Islet of Langerhans (tissue), 1 donor: ENCODE data around the gene CLBA1.
"Not testable (repeated sequence)": the region's sequence is repeated elsewhere in the genome, so short reads cannot be mapped to it uniquely, and the experiment has no call there.

Source experiments
- FAIRE-seq: peaks from one replicate; lab custom pipeline; 2011; peaks lifted over from hg19 to GRCh38; lab: Jason Lieb, UNC

The CLBA1 gene

DNA sequence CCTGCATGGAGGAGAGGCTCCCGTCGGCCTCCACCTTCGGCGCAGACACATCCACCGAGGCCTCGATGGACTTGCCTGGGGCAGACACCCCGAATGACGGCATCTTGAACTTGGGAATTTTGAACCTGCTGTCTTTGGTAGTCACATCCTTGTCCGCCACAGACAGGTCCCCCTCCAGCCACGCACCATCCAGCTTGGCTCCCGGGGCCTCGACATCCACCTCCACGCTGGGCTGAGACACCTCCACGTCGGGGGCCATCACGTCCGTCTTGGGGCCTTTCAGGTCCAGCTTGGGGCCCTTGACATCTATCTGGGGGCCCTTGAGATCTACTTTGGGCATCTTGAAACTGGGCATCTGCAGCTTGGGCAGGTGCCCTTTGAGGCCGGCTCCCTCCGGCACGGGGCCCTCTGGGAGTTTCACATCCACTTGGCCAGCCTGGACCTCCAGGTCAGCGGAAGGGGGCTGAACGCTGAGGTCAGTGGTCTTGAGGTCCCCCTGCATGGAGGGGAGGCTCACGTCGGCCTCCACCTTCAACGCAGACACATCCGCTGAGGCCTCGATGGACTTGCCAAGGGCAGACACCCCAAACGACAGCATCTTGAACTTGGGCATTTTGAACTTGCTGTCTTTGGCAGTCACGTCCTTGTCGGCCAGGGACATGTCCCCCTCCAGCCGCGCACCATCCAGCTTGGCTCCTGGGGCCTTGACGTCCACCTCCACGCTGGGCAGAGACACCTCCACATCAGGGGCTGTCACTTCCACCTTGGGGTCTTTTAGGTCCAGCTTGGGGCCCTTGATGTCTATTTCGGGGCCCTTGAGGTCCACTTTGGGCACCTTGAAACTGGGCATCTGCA is 37.5 kb upstream of the CLBA1 start:
- FAIRE-seq, result not testable (repeated sequence)

DNA sequence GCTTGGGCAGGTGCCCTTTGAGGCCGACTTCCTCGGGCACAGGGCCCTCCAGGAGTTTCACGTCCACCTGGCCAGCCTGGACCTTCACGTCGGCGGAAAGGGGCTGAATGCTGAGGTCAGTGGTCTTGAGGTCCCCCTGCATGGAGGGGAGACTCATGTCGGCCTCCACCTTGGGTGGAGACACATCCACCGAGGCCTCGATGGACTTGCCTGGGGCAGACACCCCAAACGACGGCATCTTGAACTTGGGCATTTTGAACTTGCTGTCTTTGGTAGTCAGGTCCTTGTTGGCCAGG is 36.9 kb upstream of the CLBA1 start:
- FAIRE-seq, result no peak

DNA sequence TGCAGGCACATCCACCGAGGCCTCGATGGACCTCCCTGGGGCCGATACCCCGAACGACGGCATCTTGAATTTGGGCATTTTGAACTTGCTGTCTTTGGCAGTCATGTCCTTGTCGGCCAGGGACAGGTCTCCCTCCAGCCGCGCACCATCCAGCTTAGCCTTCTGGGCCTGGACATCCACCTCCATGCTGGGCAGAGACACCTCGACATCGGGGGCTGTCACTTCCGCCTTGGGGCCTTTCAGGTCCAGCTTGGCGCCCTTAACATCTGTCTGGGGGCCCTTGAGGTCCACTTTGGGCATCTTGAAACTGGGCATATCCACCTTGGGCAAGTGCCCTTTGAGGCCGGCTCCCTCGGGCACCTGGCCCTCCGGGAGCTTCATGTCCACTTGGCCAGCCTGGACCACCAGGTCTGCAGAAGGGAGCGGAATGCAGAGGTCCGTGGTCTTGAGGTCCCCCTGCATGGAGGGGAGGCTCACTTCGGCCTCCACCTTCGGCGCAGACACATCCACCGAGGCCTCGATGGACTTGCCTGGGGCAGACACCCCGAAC is 36.1 kb upstream of the CLBA1 start:
- not testable (repeated sequence) for FAIRE-seq

DNA sequence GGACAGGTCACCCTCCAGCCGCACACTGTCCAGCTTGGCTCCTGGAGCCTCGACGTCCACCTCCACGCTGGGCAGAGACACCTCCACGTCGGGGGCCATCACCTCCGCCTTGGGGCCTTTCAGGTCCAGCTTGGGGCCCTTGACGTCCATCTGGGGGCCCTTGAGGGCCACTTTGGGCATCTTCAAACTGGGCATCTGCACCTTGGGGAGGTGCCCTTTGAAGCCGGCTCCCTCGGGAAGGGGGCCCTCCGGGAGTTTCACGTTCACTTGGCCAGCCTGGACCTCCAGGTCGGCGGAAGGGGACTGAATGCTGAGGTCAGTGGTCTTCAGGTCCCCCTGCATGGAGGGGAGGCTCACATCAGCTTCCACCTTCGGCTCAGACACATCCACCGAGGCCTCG is 35.6 kb upstream of the CLBA1 start:
- FAIRE-seq, result no peak

DNA sequence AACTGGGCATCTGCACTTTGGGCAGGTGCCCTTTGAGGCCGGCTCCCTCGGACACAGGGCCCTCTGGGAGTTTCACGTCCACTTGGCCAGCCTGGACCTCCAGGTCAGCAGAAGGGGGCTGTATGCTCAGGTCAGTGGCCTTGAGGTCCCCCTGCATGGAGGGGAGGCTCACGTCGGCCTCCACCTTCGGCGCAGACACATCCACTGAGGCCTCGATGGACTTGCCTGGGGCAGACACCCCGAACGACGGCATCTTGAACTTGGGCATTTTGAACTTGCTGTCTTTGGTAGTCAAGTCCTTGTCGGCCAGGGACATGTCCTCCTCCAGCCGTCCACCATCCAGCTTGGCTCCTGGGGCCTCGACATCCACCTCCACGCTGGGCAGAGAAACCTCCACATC is 34.9 kb upstream of the CLBA1 start:
- FAIRE-seq, result not testable (repeated sequence)

DNA sequence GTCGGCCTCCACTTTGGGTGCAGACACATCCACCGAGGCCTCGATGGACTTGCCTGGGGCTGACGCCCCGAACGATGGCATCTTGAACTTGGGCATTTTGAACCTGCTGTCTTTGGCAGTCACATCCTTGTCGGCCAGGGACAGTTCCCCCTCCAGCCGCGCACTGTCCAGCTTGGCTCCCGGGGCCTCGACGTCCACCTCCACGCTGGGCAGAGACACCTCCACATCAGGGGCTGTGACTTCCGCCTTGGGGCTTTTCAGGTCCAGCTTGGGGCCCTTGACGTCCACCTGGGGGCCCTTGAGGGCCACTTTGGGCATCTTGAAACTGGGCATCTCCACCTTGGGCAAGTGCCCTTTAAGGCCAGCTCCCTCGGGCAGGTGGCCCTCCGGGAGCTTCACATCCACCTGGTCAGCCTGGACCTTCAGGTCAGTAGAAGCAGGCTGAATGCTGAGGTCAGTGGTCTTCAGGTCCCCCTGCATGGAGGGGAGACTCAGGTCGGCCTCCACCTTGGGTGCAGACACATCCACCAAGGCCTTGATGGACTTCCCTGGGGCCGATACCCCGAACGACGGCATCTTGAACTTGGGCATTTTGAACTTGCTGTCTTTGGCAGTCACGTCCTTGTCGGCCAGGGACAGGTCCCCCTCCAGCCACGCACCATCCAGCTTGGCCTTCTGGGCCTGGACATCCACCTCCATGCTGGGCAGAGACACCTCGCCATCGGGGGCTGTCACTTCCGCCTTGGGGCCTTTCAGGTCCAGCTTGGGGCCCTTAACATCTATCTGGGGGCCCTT is 33.5 kb upstream of the CLBA1 start:
- FAIRE-seq, result not testable (repeated sequence)

DNA sequence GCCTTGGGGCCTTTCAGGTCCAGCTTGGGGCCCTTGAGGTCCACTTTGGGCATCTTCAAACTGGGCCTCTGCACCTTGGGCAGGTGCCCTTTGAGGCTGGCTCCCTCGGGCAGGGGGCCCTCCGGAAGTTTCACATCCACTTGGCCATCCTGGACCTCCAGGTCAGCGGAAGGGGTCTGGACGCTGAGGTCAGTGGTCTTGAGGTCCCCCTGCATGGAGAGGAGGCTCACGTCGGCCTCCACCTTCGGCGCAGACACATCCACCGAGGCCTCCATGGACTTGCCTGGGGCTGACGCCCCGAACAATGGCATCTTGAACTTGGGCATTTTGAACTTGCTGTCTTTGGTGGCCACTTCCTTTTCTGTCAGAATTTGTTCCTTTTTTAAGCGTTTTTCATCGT is 32.5 kb upstream of the CLBA1 start:
- no peak for FAIRE-seq

DNA sequence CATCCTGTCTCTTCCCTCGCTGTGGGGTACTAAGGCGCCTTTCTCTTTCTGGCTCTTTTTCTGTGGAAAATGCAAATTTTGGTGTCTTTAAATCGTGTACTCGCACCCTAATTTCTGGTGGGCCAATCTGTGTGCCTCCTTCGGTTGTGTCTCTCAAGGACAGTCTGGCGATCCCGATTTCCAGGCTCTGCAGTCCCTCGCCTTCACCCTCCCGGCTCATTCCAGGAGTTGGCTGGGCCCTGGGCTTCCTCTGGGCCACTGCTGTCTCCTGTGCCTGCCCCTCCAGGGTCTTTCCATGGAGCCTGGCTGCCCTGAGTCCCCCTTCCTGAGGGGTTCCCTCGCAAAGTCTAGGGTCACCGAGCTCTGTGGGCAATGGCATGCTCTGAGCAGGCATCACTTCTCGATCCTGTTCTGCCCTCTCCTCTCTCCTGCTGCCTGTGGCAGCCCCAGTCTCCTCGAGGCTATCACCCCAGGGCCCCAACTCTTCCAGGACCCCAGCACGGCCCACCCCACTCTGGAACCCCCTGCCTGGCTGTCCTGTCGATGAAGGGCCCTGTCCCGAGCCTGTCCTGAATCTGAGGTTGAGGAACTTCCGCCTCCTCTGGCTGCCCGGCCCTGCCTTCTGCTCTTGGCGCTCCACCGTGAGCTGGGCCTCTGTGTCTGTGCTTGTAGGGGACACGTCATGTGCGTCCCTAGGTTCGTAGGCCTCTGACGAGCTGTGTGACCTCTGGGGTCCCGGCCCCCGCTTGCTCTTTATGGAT is 31.5 kb upstream of the CLBA1 start:
- no peak for FAIRE-seq

DNA sequence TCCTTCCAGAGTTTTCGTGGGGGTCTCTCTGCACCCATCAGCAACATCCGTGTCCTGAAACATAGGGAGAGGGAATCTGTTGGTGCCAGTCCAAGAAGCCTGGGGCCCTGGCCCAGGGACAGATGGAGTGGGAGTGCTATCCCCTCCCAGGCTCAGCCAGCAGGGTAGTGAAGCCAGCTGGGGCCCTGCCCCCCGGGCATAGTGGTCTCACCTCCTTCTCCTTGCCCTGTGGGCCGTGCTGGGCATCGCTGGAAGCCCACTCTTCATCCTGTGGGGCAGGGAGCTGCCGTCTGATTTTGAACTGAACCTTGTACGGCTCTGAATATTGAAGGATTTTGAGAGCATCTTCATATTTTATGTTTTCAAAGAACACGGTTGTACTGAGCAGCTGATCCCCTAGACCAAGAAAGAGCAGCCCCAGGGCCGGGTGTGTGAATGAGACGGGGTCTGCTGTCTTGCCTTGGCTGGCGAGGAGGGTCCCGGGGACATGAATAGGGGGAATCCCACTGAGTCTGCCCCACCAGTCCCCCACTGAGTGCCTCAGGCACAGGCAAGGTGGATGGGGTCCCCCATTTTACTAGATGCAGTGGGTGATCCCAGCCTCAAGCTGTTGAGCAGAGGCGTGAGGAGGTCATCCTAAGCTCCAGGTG is 30.7 kb upstream of the CLBA1 start:
- no peak for FAIRE-seq

DNA sequence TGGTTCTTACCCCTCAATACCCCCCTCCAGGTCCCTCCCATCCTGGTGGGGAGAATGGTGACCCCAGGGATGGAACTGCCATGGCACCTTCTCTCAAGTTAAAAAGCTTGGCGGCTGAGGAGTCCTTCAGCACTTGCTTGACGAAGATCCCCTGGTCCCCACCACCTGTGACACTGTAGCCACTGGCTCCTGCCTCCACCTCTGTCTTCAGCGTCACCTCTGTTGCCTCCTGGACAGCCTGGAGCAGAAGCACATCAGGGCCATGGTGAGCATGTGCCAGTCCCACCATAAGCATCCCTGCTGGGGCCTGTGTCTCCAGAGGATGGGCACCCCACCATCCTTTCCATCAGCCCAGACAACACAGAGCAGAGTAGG is 30.2 kb upstream of the CLBA1 start:
- no peak for FAIRE-seq

DNA sequence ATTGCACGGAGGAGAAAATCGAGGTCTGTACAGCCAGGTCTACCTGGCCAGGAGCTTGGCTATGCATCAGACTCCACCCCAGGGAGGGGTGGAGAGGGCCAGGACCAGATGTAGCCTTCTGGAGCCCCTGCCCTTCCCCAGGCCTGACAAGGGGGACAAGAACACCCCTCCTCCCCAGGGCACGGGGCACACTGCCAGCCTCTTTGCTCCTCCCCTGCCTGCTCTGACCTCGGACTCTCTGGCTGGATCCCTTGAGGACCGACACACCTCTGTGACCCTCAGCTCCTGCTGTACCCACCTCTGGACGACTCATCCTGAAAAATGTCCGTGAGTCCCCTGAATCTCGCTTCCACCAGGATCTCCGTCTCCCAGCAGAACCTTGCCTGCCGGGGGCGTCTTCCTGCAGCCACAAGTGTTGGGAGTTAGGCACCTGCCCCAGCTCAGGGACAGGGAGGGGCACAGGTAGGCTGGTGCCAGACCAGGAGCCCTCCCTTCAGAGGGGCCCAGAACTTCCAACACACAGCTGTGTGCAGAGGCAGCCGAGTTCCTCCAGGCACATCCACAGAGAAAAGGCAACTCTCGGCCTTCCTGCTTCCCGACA is 29.2 kb upstream of the CLBA1 start:
- no peak for FAIRE-seq

DNA sequence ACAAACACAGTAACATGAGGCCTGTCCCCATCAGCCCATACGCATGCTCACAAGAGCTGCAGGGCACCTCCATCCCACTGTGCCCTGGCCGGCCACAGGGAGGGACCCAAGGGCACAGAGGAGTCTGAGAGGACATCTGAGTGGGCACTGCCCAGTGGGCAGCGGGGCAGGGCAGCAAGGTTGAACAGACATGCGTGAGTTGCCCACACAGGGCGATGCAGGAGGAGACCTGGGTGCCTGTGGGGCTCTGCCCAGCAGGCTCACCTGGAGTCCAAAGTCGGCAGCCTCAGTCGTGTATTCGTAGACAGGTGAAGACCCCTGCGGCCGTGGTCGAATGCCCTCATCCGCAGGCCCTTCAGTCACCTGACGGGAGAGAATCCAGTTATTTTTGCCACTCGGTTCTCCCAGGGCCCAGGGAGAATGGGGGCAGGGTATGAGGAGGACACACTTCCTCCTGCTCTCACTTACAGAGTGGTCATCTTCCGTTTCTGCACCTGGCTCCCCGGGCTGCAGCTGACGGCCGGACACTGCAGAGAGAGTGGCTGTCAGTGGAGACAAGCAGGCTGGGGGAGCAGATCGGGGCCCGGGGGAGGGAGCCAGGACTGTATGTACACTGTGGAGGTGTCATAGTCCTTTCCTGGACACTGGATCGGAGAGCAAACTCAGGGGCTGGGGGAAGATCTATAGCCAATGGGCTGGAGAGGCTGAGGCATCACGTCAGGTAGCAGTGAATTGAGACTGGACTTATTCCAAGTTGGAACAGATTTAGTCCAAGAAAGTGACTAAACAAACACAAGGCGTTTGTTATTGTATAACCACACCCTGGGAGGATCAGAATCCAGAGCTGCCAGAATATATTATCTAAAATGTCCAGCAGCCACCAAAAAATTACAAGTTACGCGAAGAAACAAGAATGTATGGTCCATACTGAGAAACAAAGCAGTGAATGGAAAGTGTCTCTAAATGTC is 28.2 kb upstream of the CLBA1 start:
- no peak for FAIRE-seq

DNA sequence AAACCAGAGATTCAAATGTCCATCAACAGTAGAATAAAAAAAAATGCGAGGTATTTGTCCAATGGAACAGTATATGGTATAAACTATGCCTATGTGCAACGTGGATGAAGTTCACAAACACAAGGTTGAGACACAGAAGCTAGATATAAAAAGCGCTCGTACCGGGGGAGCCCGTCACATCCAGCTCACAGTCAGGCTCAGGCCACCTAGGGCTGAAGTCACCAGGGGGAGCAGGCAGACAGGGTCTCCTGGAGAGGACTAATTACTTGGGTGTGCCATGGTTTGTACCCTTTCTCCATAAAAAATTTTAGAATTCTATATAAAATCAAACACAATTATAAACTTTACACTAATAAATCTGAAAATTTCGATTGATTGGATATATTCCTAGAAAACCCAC is 21.0 kb upstream of the CLBA1 start:
- FAIRE-seq, result no peak

DNA sequence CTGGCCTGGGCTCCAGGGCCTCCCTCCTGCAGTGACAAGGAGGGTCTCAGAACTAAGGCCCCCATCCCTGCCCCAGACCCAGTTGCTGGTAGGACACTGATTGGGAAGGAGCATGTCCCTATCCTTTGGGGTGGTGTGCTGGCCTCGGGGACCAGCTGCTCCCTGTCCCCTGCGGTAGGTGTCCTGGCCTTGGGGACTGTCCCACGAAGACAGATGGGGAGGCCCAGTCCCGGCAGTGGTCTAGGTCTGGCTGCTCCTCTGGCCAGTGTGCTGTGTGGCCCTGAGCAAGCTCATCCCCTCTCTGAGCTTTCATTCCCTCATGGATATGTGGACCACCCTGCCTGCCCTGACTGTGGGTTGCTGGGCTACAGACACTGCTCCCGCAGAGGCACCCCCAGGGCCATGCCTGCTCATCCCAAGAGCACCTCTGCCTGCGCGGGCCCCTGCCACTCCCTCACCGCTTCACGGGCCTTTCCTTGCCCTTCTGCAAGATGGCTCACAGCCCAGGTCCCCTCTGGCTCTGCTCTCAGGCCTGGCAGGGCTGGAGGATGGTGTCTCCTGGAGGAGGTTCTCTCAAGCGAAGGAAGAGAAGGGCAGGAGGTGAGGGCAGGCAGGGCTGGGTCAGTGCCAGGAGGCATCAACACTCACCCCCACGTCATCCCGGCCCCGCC is 19.9 kb upstream of the CLBA1 start:
- no peak for FAIRE-seq

DNA sequence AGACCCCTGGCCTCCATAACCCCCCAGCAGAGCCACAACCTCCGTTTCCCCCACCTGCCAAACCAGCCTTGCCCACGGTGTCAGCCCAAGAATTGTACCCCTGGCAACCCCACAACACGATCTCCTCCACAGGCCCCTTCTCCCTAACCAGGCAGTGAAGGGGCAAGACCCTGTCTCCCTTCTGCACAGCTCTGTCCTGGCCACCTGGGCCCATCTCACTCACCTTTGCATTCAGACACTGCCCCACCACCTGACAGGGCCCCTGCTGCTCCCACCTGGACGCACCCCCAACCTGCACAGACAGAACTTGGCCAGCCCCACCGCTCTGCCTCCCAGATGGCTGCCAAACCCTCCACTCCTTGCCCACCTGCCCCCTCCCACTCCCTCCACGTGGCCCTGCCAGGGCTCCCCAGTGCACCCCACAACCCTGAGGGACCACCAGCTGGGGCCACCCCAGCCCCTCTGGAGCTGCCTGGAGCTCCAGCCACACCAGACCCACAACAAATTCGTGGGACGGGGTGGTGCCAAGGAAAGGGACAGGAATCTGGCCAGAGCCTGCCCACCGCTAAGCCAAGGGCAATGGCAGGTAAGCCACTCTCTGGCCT is 19.2 kb upstream of the CLBA1 start:
- no peak for FAIRE-seq

DNA sequence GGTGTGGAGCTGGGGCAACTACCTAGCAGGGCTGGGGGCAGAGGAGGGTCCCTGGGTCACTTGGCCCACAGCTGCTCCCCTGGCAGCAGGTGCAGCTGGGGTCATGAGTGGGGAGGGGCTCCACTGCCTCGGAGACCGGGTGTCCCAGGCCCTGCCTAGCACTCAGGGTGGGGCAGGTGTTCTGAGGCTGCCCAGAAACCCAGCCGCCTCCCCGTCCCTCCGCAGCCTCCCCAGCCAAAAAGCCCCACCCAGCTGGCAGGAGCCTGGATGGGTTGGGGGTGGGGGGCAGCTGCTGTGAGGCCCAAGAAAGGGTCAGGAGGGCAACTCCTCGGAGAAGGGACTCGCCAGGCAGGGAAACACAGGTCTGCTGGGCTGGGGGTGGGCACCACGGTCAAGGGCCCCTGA is 18.6 kb upstream of the CLBA1 start:
- no peak for FAIRE-seq

DNA sequence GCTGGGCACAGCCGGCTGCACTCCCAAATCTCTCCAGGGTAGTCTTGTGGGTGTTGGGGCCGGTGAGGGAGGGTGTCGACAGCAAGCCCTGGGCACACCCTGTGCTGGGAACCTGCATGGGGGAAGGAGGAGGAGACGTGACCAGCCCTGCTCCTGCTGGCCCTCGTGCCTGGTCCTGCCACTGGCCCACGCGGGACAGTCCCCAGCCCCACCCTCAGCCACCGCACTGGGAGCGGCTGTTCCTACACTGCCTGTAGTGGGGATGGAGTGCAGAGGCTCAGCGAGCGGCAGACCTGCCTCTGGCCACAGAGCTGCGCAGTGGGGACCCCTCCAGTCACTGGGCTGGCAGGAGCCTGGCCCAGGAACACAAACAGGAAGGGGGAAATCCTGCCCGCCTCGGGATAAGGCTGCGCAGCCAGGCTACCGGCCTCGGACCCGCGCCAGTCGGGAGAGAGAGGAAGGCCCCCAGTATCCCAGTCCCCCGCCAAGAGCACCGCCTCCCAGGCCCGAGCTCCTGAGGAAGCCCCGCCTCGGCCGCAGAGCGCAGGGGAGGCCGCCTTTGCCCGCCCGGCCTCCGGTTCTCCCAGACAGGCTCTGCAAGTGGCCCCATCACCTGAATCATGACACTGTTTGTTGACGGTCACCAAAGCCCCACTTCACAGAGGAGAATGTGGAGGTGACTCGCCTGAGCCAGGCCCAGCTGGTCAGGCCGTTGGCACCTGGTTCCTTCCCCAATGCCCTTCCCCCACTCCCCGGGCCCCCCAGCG is 18.0 kb upstream of the CLBA1 start:
- FAIRE-seq, result no peak

DNA sequence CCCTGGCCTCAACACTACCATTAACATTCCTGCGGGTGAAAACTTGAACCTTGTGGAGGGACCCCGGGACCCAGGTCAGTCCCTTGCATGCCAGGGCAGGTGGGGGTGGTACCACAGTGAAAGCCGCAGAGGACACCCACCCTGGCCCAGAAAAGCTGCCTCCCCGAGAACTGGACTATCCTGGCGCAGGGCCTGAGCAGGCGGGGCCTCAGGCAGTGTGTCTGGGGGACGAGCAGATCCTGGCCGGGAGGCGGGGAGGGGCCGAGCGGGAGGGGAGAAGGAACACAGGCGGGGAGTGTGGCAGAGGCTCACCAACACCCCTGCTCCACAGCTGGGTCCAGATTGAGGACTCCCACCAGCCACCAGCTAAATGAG is 17.4 kb upstream of the CLBA1 start:
- FAIRE-seq, result no peak
